B cell (primary cell): ENCODE data around the gene PAPLN. TPM values are rescaled to one million over a fixed set of nuclear protein-coding genes. Genes with fewer than 3 reads are reported as not detected.

Experiments
- ATAC-seq: fragments of 200-7000 bp; cut with Tn5 transposase; one replicate; pipeline ENCODE4 v1.10.0; 2021; ENCODE audit warnings: low read depth, mild to moderate bottlenecking, moderate number of reproducible peaks, moderate library complexity
- CTCF ChIA-PET: fragments of 350-600 bp; sonication (Branson Sonifier 250); formaldehyde crosslinking; loops from one replicate; lab custom pipeline; 2021; ENCODE audit warnings: antibody characterized with exemption, inconsistent platforms; lab: Charles Lee
- POLR2A ChIA-PET: fragments of 350-600 bp; sonication (Branson Sonifier 250); formaldehyde crosslinking; loops from one replicate; lab custom pipeline; 2021; ENCODE audit warnings: antibody characterized with exemption; lab: Charles Lee
- DNase-seq: peaks from one replicate; pipeline ENCODE4 v3.0.0; 2013
- H2AFZ ChIP-seq: 2 replicates; pipeline ENCODE4 v1.6.1; 2012; ENCODE audit warnings: mild to moderate bottlenecking, low read depth, low read length; ENCODE audit not compliant: insufficient read depth, poor library complexity, severe bottlenecking
- H3K27ac ChIP-seq, 2 donors: 1 replicate in 1 of 2; 2 replicates in 1 of 2; pipeline ENCODE4 v1.5.1; 2012 to 2013; ENCODE audit warnings: low read length in 2 of 2, mild to moderate bottlenecking in 2 of 2, moderate library complexity in 1 of 2
- H3K27me3 ChIP-seq, 4 experiments: fragments of 200-600 bp in 1 of 4; sonication (generic) in 1 of 4; replicated peaks in 1 of 4; 1 replicate in 2 of 4; 2 replicates in 2 of 4; pipeline versions ENCODE4 v1.6.1 to v1.7.0; 2013 to 2016; ENCODE audit warnings: low read length in 3 of 4, mild to moderate bottlenecking in 2 of 4, mixed read lengths in 1 of 4, moderate library complexity in 1 of 4; ENCODE audit not compliant: insufficient read depth in 4 of 4, control insufficient read depth in 3 of 4; ENCODE audit errors: control extremely low read depth in 1 of 4
- H3K36me3 ChIP-seq, 2 experiments: replicated peaks in 1 of 2; 1 replicate in 1 of 2; 2 replicates in 1 of 2; pipeline versions ENCODE4 v1.6.1 to v1.7.1; 2013; ENCODE audit warnings: low read length in 1 of 2; ENCODE audit not compliant: insufficient read depth in 2 of 2, control insufficient read depth in 1 of 2; ENCODE audit errors: control extremely low read depth in 1 of 2, extremely low read depth in 1 of 2
- H3K4me1 ChIP-seq, 2 donors: fragments of 200-600 bp in 1 of 2; sonication (generic) in 1 of 2; 1 replicate in 1 of 2; 2 replicates in 1 of 2; pipeline versions ENCODE4 v1.5.1 to v1.6.1; 2013 to 2017; ENCODE audit warnings: low read length in 2 of 2; ENCODE audit not compliant: control insufficient read depth in 2 of 2, insufficient read depth in 2 of 2
- H3K4me2 ChIP-seq: replicated peaks from 2 replicates; pipeline ENCODE3; 2012; ENCODE audit warnings: mild to moderate bottlenecking, low read depth, low read length; ENCODE audit not compliant: poor library complexity, severe bottlenecking
- H3K4me3 ChIP-seq, 5 experiments: fragments of 200-600 bp in 1 of 5; sonication (generic) in 1 of 5; 1 replicate in 3 of 5; 2 replicates in 2 of 5; pipeline versions ENCODE4 v1.5.1 to v1.7.0; 2011 to 2016; ENCODE audit warnings: low read length in 4 of 5, mild to moderate bottlenecking in 4 of 5, low read depth in 2 of 5, control low read depth in 1 of 5, moderate library complexity in 1 of 5; ENCODE audit not compliant: insufficient read depth in 1 of 5; ENCODE audit errors: control extremely low read depth in 1 of 5, extremely low read depth in 1 of 5
- H3K79me2 ChIP-seq: fragments of 200-600 bp; sonication (generic); one replicate; pipeline ENCODE4 v1.6.0; 2016; ENCODE audit warnings: low read length; ENCODE audit not compliant: control insufficient read depth, insufficient read depth
- H3K9ac ChIP-seq: fragments of 200-600 bp; sonication (generic); 2 replicates; pipeline ENCODE4 v1.6.1; 2017; ENCODE audit warnings: mild to moderate bottlenecking, low read length, moderate library complexity
- H3K9me3 ChIP-seq, 3 donors: one replicate each; pipeline versions ENCODE4 v1.6.1 to v1.7.1; 2013; ENCODE audit warnings: low read length in 2 of 3; ENCODE audit not compliant: control insufficient read depth in 2 of 3, insufficient read depth in 1 of 3; ENCODE audit errors: control extremely low read depth in 1 of 3
- H4K20me1 ChIP-seq: 2 replicates; pipeline ENCODE4 v1.6.0; 2012; ENCODE audit warnings: mild to moderate bottlenecking, low read length; ENCODE audit not compliant: insufficient read depth, control insufficient read depth, poor library complexity, severe bottlenecking
- H3K27ac Mint-ChIP-seq: one replicate; pipeline ENCODE4 v1.8.0; 2021; ENCODE audit warnings: mixed read lengths
- H3K27me3 Mint-ChIP-seq: one replicate; pipeline ENCODE4 v1.8.0; 2021; ENCODE audit warnings: mixed read lengths
- H3K4me1 Mint-ChIP-seq: one replicate; pipeline ENCODE4 v1.8.0; 2021; ENCODE audit warnings: mixed read lengths
- H3K4me3 Mint-ChIP-seq: one replicate; pipeline ENCODE4 v1.8.0; 2021; ENCODE audit warnings: mixed read lengths
- H3K9me3 Mint-ChIP-seq: one replicate; pipeline ENCODE4 v1.8.0; 2022; ENCODE audit warnings: mixed read lengths; ENCODE audit not compliant: insufficient read depth
- CTCF ChIP-seq: fragments of 200-600 bp; IDR thresholded peaks from one replicate; pipeline ENCODE4 v1.8.0; 2022; ENCODE audit warnings: antibody characterized with exemption, mild to moderate bottlenecking
- EZH2 ChIP-seq: IDR thresholded peaks from 2 replicates; pipeline ENCODE4 v1.6.1; 2012; ENCODE audit warnings: borderline replicate concordance, low read depth, mild to moderate bottlenecking, moderate library complexity, low read length; ENCODE audit not compliant: insufficient read depth, poor library complexity, severe bottlenecking
- WGBS: methylation state at CpG from one replicate; pipeline ENCODE4 v1.1.5; 2013; ENCODE audit warnings: missing lambda C conversion rate; ENCODE audit not compliant: insufficient coverage; 5-methylcytosine and 5-hydroxymethylcytosine counted together
- intact Hi-C: fragments of 100-400 bp; cut with micrococcal nuclease; formaldehyde crosslinking; loops from one replicate; pipeline ENCODE4 v1.10.0; 2022
- polyA plus RNA-seq: library from polyadenylated mRNA; depleted of rRNA; stranded (reverse); fragments of >200 nt; gene quantifications from 2 replicates; pipeline ENCODE4 v1.2.3, GENCODE V29; 2012
- total RNA-seq, 2 donors: library from RNA; stranded (reverse); fragments of 120-200 nt in 1 of 2; gene quantifications; 1 replicate in 1 of 2; 2 replicates in 1 of 2; pipeline versions ENCODE4 v1.2.3 to v1.2.4, GENCODE V29; 2013 to 2022

PAPLN gene
- total and polyA plus RNA-seq, 2 donors (not counting 1 experiment from before 2014, with no cell fraction given) = 0.69 to 1.5 TPM

GRCh38 chr14:73207615-73208014, 29.7 kb upstream of the PAPLN start:
- ChIA-PET CTCF (no interaction called here), POLR2A (no interaction called here)
- WGBS = 100% methylated on average over 2 of the region's 2 CpGs
- Histone ChIP-seq H3K9ac (no peak overlapping the region), H3K4me2 (no peak overlapping the region), H3K79me2 (no peaks in the 10 kb centered on the region), H3K27me3 (no peaks in the 10 kb centered on the region), H3K4me3 (no peak overlapping the region), H2AFZ (no peak overlapping the region), H3K4me1 (no peaks in the 10 kb centered on the region), H3K36me3 (peaks cover 26 to 74% of the 10 kb centered on the region in 2 experiments), H3K9me3 (peaks cover 0 to 14% (median 1%) of the 10 kb centered on the region in 3 donors), H3K27ac (no peak overlapping the region), H4K20me1 (no peaks in the 10 kb centered on the region)
- no peaks in the 10 kb centered on the region for H3K9me3 Mint-ChIP-seq
- DNase-seq (no peak), ATAC-seq (no peak)
- no peak overlapping the region for H3K27ac Mint-ChIP-seq
- H3K27me3 Mint-ChIP-seq = no peaks in the 10 kb centered on the region
- no peak overlapping the region for H3K4me3 Mint-ChIP-seq
- no peak for TF ChIP-seq EZH2
- no peak for TF ChIP-seq CTCF
- intact Hi-C loops = no loop called here
- H3K4me1 Mint-ChIP-seq = no peaks in the 10 kb centered on the region

DNA sequence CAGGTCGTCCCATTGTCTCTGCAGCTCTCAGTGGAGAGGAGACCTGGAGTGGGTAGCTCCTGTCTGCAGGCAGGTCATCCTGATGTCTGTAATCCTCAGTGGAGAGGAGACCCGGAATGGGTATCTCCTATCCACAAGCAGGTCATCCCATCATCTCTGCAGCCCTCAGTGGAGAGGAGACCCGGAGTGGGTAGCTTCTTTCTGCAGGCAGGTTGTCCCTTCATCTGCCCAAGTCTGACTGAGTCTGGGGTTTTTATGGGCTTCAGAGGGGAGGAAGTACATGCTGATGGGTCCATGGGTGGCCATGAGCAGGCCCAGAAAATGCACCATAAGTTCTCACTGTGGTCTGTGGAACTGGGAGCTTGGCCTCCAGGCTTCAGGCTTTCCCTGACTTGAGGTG, 28.9 kb upstream of the PAPLN start:
- intact Hi-C loops = no loop called here
- Histone ChIP-seq H3K36me3 (peaks cover 32 to 81% of the 10 kb centered on the region in 2 experiments), H3K4me3 (no peak overlapping the region), H3K9me3 (peaks cover 0 to 14% (median 1%) of the 10 kb centered on the region in 3 donors), H3K4me2 (no peak overlapping the region), H3K27ac (no peak overlapping the region), H3K27me3 (no peaks in the 10 kb centered on the region), H4K20me1 (no peaks in the 10 kb centered on the region), H3K4me1 (no peaks in the 10 kb centered on the region), H2AFZ (no peak overlapping the region), H3K79me2 (no peaks in the 10 kb centered on the region), H3K9ac (no peak overlapping the region)
- 100% methylated on average over 3 of the region's 3 CpGs for WGBS
- ATAC-seq (no peak), DNase-seq (no peak)
- Mint-ChIP-seq H3K27me3 (no peaks in the 10 kb centered on the region), H3K4me1 (no peaks in the 10 kb centered on the region), H3K9me3 (no peaks in the 10 kb centered on the region), H3K4me3 (no peak overlapping the region), H3K27ac (no peak overlapping the region)
- POLR2A ChIA-PET = interaction anchor here (0.6 kb wide), 1 partner anchor 16 kb away, joined by 3 read pairs; no protein-coding TSS in a partner anchor
- TF ChIP-seq CTCF = no peak
- no peak for TF ChIP-seq EZH2
- CTCF ChIA-PET = no interaction called here
